Peyer's patch (tissue), 4 donors: ENCODE results near the gene ADD2.

Source experiments
- POLR2A ChIP-seq, 2 donors: fragments of 450-650 bp; IDR thresholded peaks; one replicate each; pipeline ENCODE4 v1.5.1; 2017; ENCODE audit warnings: antibody characterized with exemption in 2 of 2, mild to moderate bottlenecking in 2 of 2, moderate library complexity in 2 of 2
- TF ChIP-seq, protein P1 (sequence below), 6 experiments: fragments of 450-650 bp in 4 of 6; fragments of 200-600 bp in 2 of 6; sonication (generic) in 1 of 6; IDR thresholded peaks; one replicate each; pipeline ENCODE4 v1.5.1; 2017 to 2019; ENCODE audit warnings: antibody characterized with exemption in 6 of 6, mild to moderate bottlenecking in 3 of 6, moderate library complexity in 1 of 6

DNA sequence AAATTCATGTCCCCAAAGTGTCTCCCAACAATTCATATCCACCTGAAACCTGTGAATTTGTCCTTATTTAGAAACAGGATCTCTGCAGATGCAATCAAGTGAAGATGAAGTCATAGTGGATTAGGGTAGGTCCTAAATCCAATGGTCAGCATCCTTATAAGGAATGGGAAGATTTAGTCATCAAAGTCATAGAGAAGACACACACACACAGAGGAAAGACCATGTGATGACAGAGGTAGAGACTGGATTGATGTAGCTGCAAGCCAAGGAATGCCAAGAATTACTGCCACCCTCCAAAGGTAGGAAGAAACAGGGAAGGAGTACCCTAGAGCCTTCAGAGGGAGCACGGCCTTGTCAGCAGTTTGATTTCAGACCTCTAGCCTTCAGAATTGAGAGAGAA is 17.7 kb downstream of the ADD2 start:
- TF ChIP-seq POLR2A (IDR thresholded peaks at IDR 0.05): no peak
- TF ChIP-seq, protein P1, sequence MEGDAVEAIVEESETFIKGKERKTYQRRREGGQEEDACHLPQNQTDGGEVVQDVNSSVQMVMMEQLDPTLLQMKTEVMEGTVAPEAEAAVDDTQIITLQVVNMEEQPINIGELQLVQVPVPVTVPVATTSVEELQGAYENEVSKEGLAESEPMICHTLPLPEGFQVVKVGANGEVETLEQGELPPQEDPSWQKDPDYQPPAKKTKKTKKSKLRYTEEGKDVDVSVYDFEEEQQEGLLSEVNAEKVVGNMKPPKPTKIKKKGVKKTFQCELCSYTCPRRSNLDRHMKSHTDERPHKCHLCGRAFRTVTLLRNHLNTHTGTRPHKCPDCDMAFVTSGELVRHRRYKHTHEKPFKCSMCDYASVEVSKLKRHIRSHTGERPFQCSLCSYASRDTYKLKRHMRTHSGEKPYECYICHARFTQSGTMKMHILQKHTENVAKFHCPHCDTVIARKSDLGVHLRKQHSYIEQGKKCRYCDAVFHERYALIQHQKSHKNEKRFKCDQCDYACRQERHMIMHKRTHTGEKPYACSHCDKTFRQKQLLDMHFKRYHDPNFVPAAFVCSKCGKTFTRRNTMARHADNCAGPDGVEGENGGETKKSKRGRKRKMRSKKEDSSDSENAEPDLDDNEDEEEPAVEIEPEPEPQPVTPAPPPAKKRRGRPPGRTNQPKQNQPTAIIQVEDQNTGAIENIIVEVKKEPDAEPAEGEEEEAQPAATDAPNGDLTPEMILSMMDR (IDR thresholded peaks at IDR 0.05): no peak
